ENCODE data around the gene L3MBTL4.
"Not testable (repeated sequence)": the region's sequence is repeated elsewhere in the genome, so short reads cannot be mapped to it uniquely, and the experiment has no call there.

L3MBTL4 gene

GRCh38 chr18:6185782-6186181, 228.9 kb downstream of the L3MBTL4 start:
- not testable (repeated sequence) for DNase-seq (ENCODE audit: low read depth)

- DNase-seq (ENCODE audit: low read depth), result no peak
Measured at GRCh38 chr18:6174983-6175745, 239.5 kb downstream of the L3MBTL4 start.

- no peak for DNase-seq (ENCODE audit: low read depth)
Measured at GRCh38 chr18:6170604-6171003, 244.1 kb downstream of the L3MBTL4 start.

GRCh38 chr18:6161549-6161948, 253.2 kb downstream of the L3MBTL4 start:
- no peak for DNase-seq (ENCODE audit: low read depth)

GRCh38 chr18:6159426-6159825, 255.3 kb downstream of the L3MBTL4 start:
- DNase-seq (ENCODE audit: low read depth), result no peak

GRCh38 chr18:6158958-6159357, 255.8 kb downstream of the L3MBTL4 start:
- no peak for DNase-seq (ENCODE audit: low read depth)

GRCh38 chr18:6156446-6156845, 258.3 kb downstream of the L3MBTL4 start:
- no peak for DNase-seq (ENCODE audit: low read depth)

GRCh38 chr18:6155707-6156106, 259.0 kb downstream of the L3MBTL4 start:
- no peak for DNase-seq (ENCODE audit: low read depth)

GRCh38 chr18:6150430-6150829, 264.3 kb downstream of the L3MBTL4 start:
- no peak for DNase-seq (ENCODE audit: low read depth)

- DNase-seq (ENCODE audit: low read depth), result no peak
Measured at GRCh38 chr18:6146307-6146661, 268.4 kb downstream of the L3MBTL4 start.

GRCh38 chr18:6145645-6146306, 268.9 kb downstream of the L3MBTL4 start:
- no peak for DNase-seq (ENCODE audit: low read depth)

- no peak for DNase-seq (ENCODE audit: low read depth)
Measured at GRCh38 chr18:6139007-6139406, 275.7 kb downstream of the L3MBTL4 start.

- not testable (repeated sequence) for DNase-seq (ENCODE audit: low read depth)
Measured at GRCh38 chr18:6135901-6136300, 278.8 kb downstream of the L3MBTL4 start.

GRCh38 chr18:6135029-6135428, 279.7 kb downstream of the L3MBTL4 start:
- not testable (repeated sequence) for DNase-seq (ENCODE audit: low read depth)

- no peak for DNase-seq (ENCODE audit: low read depth)
Measured at GRCh38 chr18:6132751-6133368, 281.9 kb downstream of the L3MBTL4 start.

- DNase-seq (ENCODE audit: low read depth), result no peak
Measured at GRCh38 chr18:6120820-6121279, 293.9 kb downstream of the L3MBTL4 start.

GRCh38 chr18:6119761-6120160, 294.9 kb downstream of the L3MBTL4 start:
- no peak for DNase-seq (ENCODE audit: low read depth)

GRCh38 chr18:6118080-6118479, 296.6 kb downstream of the L3MBTL4 start:
- DNase-seq (ENCODE audit: low read depth), result no peak

- no peak for DNase-seq (ENCODE audit: low read depth)
Measured at GRCh38 chr18:6115710-6116109, 299.0 kb downstream of the L3MBTL4 start.

- no peak for DNase-seq (ENCODE audit: low read depth)
Measured at GRCh38 chr18:6113650-6114049, 301.1 kb downstream of the L3MBTL4 start.

- DNase-seq (ENCODE audit: low read depth), result no peak
Measured at GRCh38 chr18:6111726-6112125, 303.0 kb downstream of the L3MBTL4 start.

- no peak for DNase-seq (ENCODE audit: low read depth)
Measured at GRCh38 chr18:6109743-6110142, 305.0 kb downstream of the L3MBTL4 start.

- no peak for DNase-seq (ENCODE audit: low read depth)
Measured at GRCh38 chr18:6107794-6108193, 306.9 kb downstream of the L3MBTL4 start.
